GM19372 (cell line): ENCODE data around the gene BTBD16.

Experiments
- ATAC-seq: cut with Tn5 transposase; IDR thresholded peaks from one replicate; pipeline ENCODE4 v1.9.1; 2021; ENCODE audit warnings: mild to moderate bottlenecking, low read depth, moderate library complexity; ENCODE audit not compliant: unreplicated experiment

Gene BTBD16

DNA sequence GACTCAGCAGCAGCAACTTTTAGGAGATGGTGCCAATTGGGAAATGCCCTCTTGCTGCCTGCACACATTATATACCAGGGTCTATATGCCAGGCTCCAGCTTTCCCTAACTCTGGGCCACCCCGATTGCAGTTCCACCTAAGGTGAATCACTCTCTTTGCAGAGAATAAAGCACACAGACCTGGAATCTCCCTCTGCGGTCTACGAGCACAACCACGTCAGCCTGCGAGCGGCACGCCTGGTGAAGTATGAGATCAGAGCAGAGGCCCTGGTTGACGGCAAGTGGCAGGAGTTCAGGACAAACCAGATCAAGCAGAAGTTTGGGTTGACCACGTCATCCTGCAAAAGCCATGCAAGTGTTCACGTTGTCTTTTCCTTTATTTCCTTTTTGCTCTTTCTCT, 65.2 kb downstream of the BTBD16 start:
- no peak for ATAC-seq

DNA sequence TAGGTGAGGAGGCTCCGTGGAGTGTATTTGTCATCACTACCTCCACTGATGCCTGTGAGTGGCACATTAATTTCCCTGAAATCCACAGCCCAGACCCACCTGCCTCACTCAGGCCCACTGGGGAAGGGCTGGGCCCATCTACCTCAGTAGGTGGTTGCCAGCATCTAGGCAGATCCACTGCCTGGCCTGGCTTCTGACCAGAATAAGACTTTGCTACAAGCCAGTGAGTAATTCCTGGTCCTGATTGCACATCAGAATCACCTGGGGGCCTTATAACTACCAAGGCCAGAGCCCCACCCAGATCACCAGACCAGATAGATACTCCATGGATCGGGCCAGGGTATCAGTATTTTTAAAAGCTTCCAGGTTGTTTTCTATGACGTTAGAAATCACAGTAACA, 65.9 kb downstream of the BTBD16 start:
- ATAC-seq = no peak

DNA sequence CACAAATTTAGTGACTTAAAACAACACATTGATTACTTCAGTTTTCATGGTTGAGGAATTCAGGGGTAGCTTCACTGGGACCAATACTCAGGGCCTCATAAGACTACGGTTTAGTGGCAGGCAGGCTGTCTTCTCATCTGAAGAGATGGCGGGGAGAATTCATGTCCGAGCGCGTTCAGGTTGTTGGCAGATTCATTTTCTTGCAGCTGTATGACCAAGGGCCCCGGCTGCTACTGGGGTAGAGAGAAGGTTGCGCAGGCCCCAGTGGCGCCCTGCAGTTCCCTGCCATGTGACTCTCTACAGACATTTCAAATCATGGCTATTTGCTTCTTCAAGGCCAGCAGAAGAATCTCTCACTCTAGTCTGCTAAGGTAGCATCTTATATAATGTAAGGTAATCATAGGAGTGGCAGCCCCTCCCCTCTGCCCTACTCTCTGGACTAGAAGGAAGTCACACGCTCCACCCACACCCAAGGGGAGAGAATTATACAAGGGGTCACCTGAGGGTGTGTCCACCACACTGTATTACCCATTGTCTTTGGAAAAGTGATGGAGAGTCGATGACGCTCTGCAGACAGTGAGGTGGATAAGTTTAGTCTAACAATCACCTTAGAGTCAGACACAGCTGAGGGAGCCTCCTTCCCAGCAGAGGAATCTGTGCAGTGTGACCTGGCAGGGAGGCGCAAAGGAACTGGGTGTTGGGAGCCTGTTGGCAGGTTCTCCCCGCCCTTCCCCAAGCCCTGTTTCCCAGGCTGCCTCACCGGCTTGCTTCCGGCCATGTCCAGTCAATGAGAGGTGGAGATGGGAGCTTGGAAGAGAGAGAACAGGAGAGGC, 67.7 kb downstream of the BTBD16 start:
- no peak for ATAC-seq

DNA sequence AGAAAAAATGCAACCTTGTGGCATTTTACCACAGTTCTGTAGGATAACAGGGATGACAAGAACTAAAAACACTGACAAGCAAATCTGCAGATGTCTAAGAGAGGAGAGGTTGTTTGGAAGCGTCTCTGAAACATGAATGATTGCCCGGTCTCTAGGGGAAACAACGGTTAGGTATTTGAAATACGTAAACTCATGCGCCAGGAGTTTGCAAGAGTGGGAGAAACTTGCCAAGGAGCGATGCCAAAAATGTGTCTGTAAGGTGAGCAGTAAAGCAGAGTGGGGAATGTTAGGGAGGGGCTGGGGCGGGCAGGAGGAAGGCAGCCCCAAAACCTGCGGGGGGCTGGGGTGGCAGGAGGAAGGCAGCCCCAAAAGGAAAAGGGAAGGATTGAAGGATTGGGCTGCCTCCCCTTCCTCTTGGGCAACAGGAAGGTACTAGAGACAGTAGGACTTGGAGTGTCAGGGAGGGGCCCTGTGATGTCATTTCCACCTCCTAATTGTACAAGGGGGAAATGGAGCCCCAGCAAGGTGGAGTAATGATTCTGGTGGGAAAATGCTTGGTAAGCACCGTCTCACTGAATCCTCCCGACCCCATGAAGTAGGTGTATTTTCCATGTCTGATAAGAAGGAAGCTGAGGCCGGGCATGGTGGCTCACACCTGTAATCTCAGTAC, 70.2 kb downstream of the BTBD16 start:
- ATAC-seq = no peak

DNA sequence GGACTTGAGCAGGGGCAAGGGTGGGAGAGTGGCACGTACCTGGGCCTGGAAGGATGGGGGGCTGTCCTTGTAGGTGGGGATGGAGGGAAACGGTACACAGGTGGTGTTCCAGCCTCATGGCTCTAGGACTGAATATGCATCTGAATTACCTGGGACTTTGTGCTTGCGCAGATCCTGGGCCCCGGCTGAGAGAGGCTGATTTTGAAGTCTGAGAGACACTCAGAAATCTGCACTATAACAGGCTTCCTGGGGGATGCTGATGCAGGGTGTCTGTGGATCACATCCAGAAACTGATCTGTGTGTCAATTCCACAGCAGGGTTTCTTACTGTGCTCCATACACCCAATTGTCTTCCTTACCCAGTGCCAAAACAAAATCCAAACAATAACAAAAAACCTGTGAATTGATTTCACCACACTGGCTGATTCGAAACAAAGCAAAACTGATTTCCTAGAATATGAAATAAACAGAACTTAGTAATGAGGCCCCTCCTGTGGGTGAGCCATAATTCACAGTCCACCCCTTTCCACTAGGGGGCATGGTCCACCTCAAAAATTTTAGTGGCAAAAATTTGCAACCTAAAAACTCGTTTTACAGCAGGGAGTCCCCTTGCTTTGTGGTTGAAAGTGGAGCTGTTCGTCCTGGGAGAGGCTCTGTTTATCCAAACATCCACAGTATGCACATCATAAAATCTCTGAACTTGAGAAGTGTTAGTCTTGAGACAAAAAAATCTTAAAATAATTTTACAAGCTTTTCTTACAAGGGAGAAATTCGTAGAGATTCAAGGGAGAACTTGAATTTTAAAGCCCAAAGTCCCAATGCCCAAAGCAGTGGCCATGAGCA, 71.4 kb downstream of the BTBD16 start:
- ATAC-seq = no peak

DNA sequence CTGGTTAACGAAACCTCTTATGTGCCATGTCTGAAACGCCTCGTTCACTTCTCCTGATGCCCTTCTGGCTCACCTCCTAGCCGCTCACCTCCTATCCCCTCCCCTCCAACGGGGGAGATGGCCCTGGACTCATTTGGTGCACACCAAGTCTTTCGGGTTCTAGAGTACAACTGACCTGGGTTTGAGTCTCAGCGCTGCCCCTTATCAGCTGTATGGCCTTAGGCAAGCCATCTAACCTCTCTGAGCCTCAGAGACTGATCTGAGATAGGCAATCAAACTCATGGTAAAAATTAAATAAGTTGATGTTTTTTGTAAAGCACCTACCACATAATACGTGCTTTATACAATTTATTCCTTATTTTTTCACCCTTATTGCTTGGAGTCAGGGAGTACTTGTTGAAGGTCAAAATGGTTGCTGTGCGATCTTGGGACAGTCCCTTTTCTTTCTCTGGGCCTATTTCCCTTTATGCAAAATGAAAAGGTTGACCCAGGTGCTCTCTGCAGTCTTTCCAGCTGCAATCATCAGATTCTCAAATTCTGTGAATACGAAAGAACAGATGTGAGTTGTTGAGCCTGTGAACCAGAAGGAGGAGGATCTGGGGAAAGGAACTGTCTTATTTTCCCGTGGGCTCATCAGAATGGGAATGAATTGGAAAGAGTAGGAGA, 72.2 kb downstream of the BTBD16 start:
- no peak for ATAC-seq

DNA sequence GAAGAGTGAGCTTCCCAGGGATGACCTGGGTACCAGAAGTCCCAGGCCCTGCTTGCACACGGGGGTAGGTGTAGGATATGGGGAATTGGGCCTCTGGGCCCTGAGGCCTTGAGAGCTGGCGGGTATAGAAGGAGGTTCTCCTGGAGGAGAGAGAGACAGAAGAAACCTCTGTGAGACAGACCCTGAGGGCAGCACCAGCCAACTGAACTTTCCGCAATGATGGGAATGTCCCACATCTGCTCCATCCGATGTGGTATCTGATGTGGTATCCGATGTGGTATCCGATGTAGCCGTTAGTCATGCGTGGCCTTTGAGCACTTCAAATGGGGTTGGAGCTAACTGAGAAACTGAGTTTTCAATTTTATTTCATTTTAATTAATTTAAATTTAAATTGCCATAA, 72.8 kb downstream of the BTBD16 start:
- no peak for ATAC-seq

DNA sequence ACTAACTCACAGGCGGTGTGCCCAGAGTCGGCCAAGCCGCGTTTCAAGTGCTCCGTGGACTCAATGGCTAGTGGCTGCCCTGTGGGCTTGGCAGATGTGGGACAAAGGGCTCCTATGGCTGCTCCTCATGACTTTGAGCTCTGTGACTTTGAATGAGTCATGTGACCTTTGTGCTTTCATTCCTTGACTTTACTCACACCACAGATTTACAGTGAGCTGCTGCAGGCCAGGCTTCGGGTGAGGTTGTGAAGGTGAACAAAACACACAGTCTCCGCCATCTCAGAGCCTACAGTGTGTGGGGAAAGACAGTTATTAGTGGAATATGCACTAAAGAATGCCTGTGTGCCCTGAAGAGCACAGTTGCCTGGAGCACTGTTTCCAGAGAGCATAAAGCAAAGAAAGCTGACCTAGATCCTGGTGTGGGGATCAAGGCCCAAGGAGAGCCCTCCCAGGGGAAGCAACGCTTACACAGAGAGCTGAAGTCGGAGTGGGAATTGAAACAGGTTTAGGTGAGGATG, 73.7 kb downstream of the BTBD16 start:
- no peak for ATAC-seq

DNA sequence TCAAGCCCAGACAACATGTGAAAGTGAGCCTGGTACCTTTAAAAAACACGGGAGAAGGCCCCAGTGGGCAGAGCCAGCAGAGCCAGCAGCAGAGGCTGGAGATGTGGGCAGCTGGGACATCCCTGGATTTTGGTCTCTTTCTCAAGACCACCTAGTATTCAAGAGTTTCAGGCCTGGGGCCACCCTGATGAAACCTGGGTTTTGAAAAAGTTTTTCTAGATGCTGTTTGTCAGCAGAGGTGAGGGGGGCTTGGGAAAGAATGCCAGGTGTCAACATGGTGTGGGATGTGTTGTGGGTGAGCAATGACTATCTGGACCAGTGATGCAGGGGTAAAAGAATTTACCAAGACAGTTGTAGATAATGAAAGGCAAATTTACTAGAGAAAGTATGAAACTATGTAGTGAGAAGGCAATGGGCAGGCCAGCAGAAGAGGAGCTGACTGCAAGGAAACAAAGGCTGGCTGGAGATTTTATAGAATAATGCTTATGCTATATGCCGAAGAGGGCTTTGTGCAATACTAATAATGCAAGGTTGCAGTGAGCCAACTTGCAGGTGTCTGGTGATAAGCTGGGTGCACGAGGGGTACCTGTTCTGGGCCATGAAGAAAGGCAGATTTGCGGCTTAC, 75.3 kb downstream of the BTBD16 start:
- no peak for ATAC-seq

DNA sequence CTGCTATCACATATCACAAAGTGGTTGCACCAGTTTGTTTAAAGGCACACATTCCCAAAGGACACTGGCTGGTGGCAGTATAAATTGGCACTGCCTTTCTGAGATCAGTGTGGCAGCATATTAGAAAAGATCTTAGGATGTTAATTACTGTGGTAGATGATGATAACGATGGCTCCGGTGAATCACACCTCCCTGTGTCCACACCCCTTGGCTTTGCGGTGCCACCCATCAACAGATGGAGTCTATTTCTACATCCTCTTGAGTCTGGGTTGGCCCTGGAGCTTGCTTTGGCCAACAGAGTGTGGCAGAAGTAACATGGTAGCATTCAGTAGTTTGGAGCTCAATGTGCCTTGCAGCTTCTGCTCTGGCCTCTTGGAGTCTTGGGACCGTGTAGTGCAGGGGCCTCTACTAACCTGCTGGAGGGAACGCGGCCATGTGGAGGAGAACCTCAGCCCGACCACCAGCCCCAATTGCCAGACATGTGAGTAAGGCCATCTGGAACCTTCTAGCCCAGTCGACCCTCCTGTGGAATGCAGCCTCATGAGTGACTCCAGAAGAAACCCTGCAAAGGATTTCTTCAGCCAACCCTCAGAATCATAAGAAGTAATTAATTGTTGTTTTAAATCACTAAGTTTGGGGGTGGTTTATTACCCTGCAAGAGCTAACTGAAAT, 76.2 kb downstream of the BTBD16 start:
- no peak for ATAC-seq

DNA sequence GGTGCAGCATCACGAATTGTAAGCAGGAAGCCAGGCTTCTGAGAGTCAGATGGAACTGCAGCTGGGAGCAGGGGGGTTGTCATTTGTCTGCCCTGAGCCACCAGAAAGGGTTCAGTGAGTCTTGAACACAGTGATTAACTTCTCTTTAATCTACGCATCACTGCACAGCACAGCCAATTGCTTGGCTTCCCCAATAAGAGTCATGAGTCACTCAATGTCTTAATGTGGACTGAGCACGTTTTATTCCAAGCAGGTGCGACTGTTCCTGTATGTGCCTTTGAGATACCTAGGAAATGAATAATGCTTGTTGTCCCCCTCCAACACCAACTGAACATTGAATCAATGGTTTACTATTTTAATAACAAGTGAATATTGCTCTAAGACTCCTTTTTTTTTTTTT, 77.4 kb downstream of the BTBD16 start:
- no peak for ATAC-seq

DNA sequence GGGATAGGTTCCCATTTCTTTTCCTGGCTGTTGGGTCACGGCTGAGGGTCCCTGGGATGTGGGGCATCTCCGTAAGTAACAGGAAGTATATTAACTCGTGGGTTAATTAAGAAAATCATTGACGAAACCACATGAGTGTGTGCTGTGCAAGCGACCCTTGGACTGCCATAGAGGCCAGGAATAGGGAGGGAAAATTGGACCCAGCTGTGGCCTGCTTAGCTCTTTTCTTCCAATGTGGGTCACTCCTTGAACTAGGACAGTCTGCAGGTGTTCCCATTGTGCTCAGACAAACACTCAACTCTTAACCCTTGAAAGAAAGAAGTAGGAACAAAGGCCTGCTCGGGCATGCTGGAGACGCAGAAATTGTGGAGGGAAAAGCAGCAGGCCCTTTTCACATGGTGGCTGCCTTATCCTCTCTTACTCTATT, 77.9 kb downstream of the BTBD16 start:
- ATAC-seq = no peak

DNA sequence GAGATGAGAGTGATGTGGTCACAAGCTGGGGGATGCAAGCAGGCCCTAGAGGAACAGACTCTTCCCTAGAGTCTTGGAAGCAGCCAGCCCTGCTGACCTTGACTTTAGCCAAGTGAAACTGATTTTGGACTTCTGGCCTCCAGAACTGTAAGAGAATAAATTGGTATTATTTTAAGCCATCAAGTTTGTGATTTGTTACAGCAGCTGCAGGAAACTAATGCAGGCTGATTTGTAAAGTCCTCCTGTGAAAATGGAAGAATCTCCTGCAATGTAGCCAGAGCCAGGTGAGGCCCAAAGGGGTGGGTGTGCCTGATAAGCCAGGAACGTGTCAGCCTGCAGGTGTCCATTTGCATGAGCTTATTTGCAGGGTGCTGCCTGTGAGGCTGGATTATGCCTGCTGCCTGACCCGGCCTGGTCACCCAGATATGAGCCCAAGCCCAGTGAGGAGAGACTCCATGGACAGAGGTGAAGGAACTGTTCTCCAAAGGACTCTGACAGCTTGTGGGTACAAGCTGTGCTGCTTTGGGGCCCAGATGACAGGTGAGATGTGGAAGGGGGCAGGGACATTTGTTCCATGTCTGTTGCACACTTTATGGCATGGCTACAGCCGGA, 78.8 kb downstream of the BTBD16 start:
- ATAC-seq = no peak

DNA sequence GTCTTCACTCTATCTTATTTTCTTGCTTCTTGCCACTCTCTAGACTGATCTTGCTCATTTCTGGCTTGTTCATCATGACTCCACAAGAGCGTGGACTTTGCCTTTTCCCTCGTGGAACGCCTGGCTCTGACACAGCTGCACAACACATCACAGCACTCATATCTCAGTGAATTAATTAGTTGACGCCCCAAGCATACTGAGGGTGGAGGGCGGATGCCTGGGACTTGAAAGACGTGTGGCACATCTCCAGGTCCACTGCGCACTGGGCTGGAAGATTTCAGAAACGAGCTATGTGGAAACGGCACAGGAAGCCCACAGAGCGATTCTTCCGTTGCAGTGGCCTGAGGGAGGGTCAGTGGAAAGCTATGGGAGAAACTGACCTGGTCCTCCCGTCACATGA, 79.8 kb downstream of the BTBD16 start:
- no peak for ATAC-seq

DNA sequence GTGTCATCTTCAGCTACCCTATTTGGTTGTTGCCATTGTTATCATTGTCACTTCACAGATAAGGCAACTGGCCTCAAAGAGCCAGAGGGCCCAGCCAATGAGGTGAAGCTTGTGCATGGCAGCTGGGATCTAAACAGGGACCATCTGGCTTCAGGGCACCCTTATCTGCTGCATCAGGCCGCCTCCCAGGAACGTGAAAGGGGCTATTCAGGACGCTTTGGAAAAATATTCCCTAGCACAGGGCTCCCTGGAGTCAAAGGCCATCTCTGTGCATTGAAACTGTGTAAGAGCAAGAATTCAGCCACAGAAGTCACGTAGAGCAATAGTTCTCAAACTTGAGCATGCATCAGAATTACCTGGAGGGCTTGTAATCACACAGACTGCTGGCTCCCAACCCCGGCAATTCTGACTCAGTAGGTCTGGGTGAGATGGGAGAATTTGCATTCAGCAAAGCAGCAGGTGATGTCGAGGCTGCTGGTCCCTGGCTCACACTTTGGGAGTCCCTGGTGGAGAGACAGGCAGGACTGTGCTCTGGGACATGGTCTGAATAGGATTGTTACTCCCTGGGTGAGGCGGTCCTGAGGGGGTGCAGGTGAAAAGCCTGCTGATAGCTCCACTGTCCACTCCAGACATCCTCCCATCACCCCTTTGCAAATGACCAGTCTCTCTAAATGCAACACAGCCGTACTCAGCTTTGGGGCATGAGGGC, 81.9 kb downstream of the BTBD16 start:
- no peak for ATAC-seq

DNA sequence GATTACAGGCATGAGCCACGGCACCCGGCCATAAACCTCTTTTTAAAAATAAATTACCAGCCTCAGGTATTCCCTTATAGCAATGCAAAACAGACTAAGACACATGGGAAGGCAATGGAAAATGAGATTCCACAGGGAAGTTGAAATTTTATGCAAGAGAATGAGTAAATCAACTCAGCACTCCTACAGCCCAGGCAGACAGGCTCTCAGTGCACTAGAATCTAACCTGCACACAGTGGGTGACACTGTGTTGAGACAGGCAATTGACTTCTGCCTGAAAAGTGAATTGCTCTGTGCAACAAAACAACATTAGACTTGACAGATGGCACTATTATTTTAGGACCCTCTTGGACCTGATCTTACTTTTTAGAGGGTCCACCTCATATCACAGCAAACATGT, 83.3 kb downstream of the BTBD16 start:
- ATAC-seq = no peak

DNA sequence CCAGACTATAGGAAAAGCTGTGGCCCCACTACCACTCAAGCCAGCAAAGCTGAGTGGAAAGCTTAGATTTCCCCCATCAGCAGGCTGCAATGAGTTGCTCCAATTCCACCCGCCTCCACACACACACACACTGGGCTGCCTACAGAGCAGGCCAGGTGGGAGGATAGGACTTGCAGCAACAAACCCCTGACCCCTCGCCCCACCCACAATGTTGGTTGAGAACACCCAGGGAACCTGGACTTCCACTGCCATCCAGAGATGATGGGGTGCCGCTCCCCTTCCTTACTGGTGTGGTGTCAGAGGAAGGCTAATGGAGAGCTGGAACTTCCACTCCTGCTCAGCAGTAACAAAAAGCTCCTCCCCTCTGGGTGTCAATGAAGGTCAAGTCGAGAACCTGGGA, 86.6 kb downstream of the BTBD16 start:
- no peak for ATAC-seq

DNA sequence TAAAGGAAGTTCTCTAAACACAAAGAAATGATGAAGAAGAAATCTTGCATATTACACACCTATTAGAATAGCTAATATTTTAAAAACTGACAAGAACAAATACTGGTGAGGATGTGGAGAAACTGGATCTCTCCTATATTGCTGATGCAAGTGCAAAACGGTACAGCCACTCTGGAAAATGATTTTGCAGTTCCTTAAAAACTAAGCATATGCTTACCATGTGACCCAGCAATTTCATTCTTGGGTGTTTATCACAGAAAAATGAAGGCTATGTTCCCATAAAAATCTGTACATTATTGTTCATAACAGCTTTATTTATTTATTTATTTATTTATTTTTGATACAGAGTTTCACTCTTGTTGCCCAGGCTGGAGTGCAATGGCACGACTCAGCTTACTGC, 88.5 kb downstream of the BTBD16 start:
- ATAC-seq = no peak
